Stimulated activated CD4-positive, alpha-beta T cell treated with anti-CD3 and anti-CD28 coated beads, Interleukin-4, amount 100 ng/mL, for 4 hours (primary cell): ENCODE data around the gene TESPA1.
A peak's percentile ranks its signal among the peaks of the same experiment; 100 is the strongest.
"Not testable (repeated sequence)": the region's sequence is repeated elsewhere in the genome, so short reads cannot be mapped to it uniquely, and the experiment has no call there.

Experiments
- DNase-seq, 2 experiments: peaks; one replicate each; pipeline ENCODE4 v3.0.0-alpha.2; 2020

TESPA1 gene

GRCh38 chr12:54945082-54945481 is 39.5 kb downstream of the TESPA1 start:
- no peak for DNase-seq

- not testable (repeated sequence) for DNase-seq
These were observed 41.3 kb downstream of the TESPA1 start for GRCh38 chr12:54943292-54943691.

GRCh38 chr12:54941659-54942058 is 42.9 kb downstream of the TESPA1 start:
- no peak for DNase-seq

- DNase-seq, result no peak
These were observed 43.7 kb downstream of the TESPA1 start for GRCh38 chr12:54940727-54941315.

- DNase-seq, result no peak
These were observed 46.6 kb downstream of the TESPA1 start for GRCh38 chr12:54937929-54938328.

GRCh38 chr12:54937376-54937775 is 47.2 kb downstream of the TESPA1 start:
- no peak for DNase-seq

GRCh38 chr12:54936736-54937135 is 47.8 kb downstream of the TESPA1 start:
- no peak for DNase-seq

GRCh38 chr12:54935235-54935951 is 49.2 kb downstream of the TESPA1 start:
- DNase-seq, result peak; percentile 14 to 60

- DNase-seq, result no peak
These were observed 50.1 kb downstream of the TESPA1 start for GRCh38 chr12:54934419-54934818.

GRCh38 chr12:54933376-54933775 is 51.2 kb downstream of the TESPA1 start:
- DNase-seq, result peak in 1 of 2 experiments; percentile 31

- DNase-seq, result no peak
These were observed 51.9 kb downstream of the TESPA1 start for GRCh38 chr12:54932691-54933090.

- no peak for DNase-seq
These were observed 52.5 kb downstream of the TESPA1 start for GRCh38 chr12:54932038-54932437.

GRCh38 chr12:54929998-54930397 is 54.6 kb downstream of the TESPA1 start:
- DNase-seq, result no peak

GRCh38 chr12:54926246-54926645 is 58.3 kb downstream of the TESPA1 start:
- no peak for DNase-seq

- DNase-seq, result no peak
These were observed 59.4 kb downstream of the TESPA1 start for GRCh38 chr12:54924972-54925707.

- DNase-seq, result no peak
These were observed 67.5 kb downstream of the TESPA1 start for GRCh38 chr12:54917001-54917488.
